Hippocampal formation (tissue), 2 donors: ENCODE results near the gene PROS1.
"Not testable (repeated sequence)": the region's sequence is repeated elsewhere in the genome, so short reads cannot be mapped to it uniquely, and the experiment has no call there.

Experiments
- DNase-seq, 2 donors: peaks; one replicate each; lab custom pipeline; 2025; lab: John Stamatoyannopoulos, UW

Gene PROS1

DNA sequence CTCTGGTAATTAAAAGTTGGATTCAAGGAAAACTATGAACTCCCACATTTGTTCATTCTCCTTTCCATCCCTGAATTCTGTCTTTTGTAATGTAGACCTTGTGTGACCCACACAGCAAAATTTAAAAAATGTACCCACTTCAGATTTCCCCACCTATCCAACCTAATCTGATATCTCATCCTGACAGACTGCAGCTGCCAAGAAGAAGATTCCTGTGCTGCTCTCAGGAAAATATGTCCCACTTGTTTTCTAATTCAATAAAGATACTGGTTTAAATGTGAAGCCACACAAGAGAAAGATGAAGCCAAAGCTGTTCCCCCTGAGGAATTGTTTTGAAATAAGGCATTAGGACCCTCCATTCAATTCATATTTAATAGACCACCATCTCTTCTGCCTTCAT, 100.3 kb downstream of the PROS1 start:
- not testable (repeated sequence) for DNase-seq

DNA sequence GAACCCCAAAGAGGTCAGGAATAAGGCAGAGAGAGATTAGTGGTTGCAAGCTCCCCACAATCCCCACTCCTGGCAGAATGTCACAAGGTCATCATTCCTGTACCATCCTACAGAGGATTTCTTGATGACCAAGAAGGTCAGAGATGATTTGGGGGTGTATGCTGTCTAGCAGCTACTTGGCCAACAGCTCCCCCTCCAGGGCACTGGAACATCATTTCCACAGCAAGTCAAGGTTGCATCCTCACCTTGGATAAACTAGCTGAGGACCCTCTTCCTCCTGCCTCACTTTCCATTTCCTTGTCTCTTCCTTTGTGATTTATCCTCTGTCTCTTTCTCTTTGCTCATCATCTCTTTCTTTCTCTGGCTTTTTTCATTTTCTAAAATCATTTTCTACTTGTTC, 106.3 kb downstream of the PROS1 start:
- no peak for DNase-seq

DNA sequence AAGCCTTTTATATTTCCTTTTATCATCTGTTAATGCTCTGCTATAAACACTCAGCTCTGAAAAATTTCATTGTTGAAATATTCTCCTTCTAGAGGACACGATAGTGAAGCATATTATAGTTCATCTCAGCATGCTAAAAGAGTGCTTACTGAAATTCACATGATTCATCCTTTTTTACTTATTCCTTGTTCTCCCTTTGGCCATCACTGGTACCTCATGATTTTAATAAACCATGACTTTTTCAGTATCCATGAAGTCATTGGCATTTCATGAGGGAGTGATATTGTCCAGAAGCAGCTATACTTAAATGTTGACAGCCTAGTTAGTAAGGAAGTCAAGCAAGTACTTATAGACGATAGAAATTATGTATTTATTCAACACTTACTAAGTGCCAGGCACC, 112.7 kb downstream of the PROS1 start:
- no peak for DNase-seq

DNA sequence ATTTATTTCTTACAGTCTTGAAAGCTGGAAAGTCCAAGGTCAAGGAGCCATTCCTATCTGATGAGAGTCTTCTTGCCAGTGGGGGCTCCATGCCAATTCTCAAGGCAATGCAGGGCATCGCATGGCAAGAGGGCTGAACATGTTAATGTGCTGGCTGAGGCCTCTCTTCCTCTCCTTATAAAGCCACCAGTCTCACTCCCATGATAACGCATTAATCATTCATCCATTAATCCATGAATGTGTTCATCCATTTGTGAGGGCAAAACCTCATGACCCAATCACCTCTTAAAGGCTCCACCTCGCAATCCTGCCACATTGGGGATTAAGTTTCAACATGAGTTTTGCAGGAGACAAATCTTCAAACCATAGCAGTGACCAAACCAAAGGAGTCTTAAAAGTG, 118.3 kb downstream of the PROS1 start:
- no peak for DNase-seq

DNA sequence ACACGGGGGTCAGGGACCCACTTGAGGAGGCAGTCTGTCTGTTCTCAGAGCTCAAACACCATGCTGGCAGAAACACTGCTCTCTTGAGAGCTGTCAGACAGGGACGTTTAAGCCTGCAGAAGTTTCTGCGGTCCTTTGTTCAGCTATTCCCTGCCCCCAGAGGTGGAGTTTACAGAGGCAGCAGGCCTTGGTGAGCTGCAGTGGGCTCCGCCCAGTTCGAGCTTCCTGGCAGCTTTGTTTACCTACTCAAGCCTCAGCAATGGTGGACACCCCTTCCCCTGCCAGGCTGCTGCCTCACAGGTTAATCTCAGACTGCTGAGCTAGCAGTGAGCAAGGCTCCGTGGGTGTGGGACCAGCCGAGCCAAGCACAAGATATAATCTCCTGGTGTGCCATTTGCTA, 121.5 kb downstream of the PROS1 start:
- DNase-seq = not testable (repeated sequence)

DNA sequence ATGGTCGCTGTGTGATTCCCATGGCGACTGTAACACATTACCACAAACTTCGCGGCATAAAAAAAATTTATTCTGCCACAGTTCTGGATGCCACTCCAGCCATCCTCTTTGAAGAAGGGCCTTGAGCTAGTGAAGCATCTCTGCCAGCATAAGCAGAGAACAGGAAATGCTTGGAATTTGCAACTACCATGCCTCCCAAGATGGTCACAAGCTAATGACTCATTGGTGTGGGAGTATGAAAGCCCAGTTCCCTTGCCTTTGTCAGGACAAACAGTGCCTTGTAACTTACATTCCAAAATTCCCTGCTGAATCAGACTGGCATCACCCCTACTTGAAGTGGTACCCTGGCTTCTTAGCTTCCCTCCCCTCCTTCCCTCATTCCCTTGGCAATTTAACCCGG, 129.7 kb downstream of the PROS1 start:
- no peak for DNase-seq

DNA sequence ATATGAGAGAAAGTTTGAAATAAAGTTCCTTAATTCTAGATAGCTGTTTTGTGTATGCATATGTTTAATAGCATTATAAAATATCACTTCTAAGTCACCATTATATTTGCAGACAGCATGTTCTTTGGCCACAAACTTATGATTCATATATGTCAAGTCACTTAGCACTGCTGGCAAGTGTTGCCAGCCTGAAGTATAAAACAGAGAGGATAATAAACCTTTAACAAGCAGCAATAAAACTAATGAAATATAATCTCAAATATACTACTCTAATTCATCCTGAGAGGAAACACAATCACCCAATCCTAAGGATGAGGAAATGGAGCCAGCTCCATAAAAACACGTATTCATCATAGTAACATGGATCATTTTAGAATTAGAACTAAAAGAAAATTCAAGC, 134.5 kb downstream of the PROS1 start:
- not testable (repeated sequence) for DNase-seq
